ENCODE results near the gene RRAGD. TPM values are rescaled to one million over a fixed set of nuclear protein-coding genes. Genes with fewer than 3 reads are reported as not detected.
"Not testable (repeated sequence)": the region's sequence is repeated elsewhere in the genome, so short reads cannot be mapped to it uniquely, and the experiment has no call there.

The RRAGD gene
- polyA plus RNA-seq, 1 of the 3 experiments (the other 2 are of a cell fraction): 0.07 TPM

DNA sequence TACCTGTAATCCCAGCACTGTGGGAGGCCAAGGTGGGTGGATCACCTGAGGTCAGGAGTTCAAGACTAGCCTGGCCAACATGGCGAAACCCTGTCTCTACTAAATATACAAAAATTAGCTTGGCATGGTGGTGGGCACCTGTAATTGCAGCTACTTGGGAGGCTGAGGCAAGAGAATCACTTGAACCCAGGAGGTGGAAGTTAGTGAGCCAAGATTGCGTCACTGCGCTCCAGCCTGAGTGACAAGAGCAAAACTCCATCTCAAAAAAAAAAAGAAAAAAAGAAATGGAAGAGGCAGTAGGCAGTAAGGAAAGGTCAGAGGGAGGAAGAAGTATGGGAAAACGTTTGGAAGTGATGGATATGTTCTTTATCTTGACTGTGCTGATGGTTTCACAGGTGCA lies 14.2 kb downstream of the RRAGD start:
- H3K27ac ChIP-seq (ENCODE audit: low read depth in 2 of 2, low read length in 1 of 2); H3K9ac ChIP-seq; H4K20me1 ChIP-seq (ENCODE audit: insufficient read depth); H3F3A ChIP-seq (replicated peaks; ENCODE audit: insufficient read depth); DNase-seq; POLR2A ChIA-PET; H3K79me2 ChIP-seq (ENCODE audit: insufficient read depth); H3K4me3 ChIP-seq (ENCODE audit: low read depth in 2 of 2, low read length in 1 of 2); H3K4me1 ChIP-seq (ENCODE audit: control insufficient read depth in 1 of 2, insufficient read depth in 2 of 2, low read depth in 1 of 2, low read length in 1 of 2); H3K4me2 ChIP-seq; H3K9me3 ChIP-seq; CTCF ChIA-PET; H3K36me3 ChIP-seq (replicated peaks in 1 of 2; ENCODE audit: control insufficient read depth in 1 of 2, insufficient read depth in 2 of 2, low read length in 1 of 2); H3K9me2 ChIP-seq; H2AFZ ChIP-seq (ENCODE audit: low read depth): not testable (repeated sequence)
- 68% methylated on average over 4 of the region's 4 CpGs for WGBS (ENCODE audit: low lambda C conversion rate)
- peaks cover 11% of the 10 kb centered on the region for H3K27me3 ChIP-seq (ENCODE audit: insufficient read depth)

DNA sequence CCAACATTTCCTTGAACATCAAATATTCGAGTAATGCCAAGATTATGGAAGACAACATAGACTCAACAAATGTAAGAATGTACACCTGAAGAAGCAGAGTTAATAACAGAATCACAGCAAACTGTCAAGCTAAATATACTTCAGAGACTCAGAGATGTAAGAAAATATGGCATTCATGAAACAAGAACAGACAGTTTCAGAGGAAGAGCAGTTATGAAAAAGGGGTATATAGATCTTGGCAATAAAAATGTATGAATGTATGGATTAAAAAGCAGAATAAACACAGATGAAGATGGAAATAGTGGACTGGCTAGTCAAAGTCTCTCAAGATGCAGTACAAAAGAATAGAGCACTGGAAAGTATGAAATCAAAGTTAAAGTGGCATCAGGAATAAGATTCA lies 18.4 kb downstream of the RRAGD start:
- TF ChIP-seq NFIC (IDR thresholded peaks at IDR 0.05; ENCODE audit: borderline replicate concordance) (no peak), MXI1 (IDR thresholded peaks at IDR 0.05; ENCODE audit: low read depth, low read length) (no peak), RFX5 (IDR thresholded peaks at IDR 0.05; ENCODE audit: low read length) (no peak), GABPA (IDR thresholded peaks at IDR 0.05; ENCODE audit: low read depth) (no peak), RCOR1 (IDR thresholded peaks at IDR 0.05; ENCODE audit: low read length) (no peak), EZH2phosphoT487 (IDR thresholded peaks at IDR 0.05; ENCODE audit: borderline replicate concordance, low read depth) (no peak), SIN3A (IDR thresholded peaks at IDR 0.05; ENCODE audit: borderline replicate concordance, low read depth, low read length) (no peak)
- TF ChIP-seq, protein P1, sequence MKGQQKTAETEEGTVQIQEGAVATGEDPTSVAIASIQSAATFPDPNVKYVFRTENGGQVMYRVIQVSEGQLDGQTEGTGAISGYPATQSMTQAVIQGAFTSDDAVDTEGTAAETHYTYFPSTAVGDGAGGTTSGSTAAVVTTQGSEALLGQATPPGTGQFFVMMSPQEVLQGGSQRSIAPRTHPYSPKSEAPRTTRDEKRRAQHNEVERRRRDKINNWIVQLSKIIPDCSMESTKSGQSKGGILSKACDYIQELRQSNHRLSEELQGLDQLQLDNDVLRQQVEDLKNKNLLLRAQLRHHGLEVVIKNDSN (IDR thresholded peaks at IDR 0.05; ENCODE audit: borderline replicate concordance, low read depth): no peak
- TF ChIP-seq, protein P2, sequence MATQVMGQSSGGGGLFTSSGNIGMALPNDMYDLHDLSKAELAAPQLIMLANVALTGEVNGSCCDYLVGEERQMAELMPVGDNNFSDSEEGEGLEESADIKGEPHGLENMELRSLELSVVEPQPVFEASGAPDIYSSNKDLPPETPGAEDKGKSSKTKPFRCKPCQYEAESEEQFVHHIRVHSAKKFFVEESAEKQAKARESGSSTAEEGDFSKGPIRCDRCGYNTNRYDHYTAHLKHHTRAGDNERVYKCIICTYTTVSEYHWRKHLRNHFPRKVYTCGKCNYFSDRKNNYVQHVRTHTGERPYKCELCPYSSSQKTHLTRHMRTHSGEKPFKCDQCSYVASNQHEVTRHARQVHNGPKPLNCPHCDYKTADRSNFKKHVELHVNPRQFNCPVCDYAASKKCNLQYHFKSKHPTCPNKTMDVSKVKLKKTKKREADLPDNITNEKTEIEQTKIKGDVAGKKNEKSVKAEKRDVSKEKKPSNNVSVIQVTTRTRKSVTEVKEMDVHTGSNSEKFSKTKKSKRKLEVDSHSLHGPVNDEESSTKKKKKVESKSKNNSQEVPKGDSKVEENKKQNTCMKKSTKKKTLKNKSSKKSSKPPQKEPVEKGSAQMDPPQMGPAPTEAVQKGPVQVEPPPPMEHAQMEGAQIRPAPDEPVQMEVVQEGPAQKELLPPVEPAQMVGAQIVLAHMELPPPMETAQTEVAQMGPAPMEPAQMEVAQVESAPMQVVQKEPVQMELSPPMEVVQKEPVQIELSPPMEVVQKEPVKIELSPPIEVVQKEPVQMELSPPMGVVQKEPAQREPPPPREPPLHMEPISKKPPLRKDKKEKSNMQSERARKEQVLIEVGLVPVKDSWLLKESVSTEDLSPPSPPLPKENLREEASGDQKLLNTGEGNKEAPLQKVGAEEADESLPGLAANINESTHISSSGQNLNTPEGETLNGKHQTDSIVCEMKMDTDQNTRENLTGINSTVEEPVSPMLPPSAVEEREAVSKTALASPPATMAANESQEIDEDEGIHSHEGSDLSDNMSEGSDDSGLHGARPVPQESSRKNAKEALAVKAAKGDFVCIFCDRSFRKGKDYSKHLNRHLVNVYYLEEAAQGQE (IDR thresholded peaks at IDR 0.05; ENCODE audit: low read depth, low read length): no peak
- TF ChIP-seq, protein P3, sequence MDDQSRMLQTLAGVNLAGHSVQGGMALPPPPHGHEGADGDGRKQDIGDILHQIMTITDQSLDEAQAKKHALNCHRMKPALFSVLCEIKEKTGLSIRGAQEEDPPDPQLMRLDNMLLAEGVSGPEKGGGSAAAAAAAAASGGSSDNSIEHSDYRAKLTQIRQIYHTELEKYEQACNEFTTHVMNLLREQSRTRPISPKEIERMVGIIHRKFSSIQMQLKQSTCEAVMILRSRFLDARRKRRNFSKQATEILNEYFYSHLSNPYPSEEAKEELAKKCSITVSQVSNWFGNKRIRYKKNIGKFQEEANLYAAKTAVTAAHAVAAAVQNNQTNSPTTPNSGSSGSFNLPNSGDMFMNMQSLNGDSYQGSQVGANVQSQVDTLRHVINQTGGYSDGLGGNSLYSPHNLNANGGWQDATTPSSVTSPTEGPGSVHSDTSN (IDR thresholded peaks at IDR 0.05): no peak
- TF ChIP-seq, protein P4, sequence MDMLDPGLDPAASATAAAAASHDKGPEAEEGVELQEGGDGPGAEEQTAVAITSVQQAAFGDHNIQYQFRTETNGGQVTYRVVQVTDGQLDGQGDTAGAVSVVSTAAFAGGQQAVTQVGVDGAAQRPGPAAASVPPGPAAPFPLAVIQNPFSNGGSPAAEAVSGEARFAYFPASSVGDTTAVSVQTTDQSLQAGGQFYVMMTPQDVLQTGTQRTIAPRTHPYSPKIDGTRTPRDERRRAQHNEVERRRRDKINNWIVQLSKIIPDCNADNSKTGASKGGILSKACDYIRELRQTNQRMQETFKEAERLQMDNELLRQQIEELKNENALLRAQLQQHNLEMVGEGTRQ (IDR thresholded peaks at IDR 0.05; ENCODE audit: borderline replicate concordance, low read depth, low read length): no peak
- Histone ChIP-seq H3F3A (replicated peaks; ENCODE audit: insufficient read depth) (no peaks in the 10 kb centered on the region), H3K9ac (no peak overlapping the region), H3K9me3 (no peaks in the 10 kb centered on the region), H3K36me3 (replicated peaks in 1 of 2; ENCODE audit: control insufficient read depth in 1 of 2, insufficient read depth in 2 of 2, low read length in 1 of 2) (no peaks in the 10 kb centered on the region), H2AFZ (ENCODE audit: low read depth) (no peak overlapping the region), H3K9me2 (no peaks in the 10 kb centered on the region), H3K4me2 (no peak overlapping the region), H3K27me3 (ENCODE audit: insufficient read depth) (peaks cover 5% of the 10 kb centered on the region; the same call in 1 of the 2 replicates), H4K20me1 (ENCODE audit: insufficient read depth) (no peaks in the 10 kb centered on the region), H3K79me2 (ENCODE audit: insufficient read depth) (no peaks in the 10 kb centered on the region), H3K4me3 (ENCODE audit: low read depth in 2 of 2, low read length in 1 of 2) (no peak overlapping the region), H3K4me1 (ENCODE audit: control insufficient read depth in 1 of 2, insufficient read depth in 2 of 2, low read depth in 1 of 2, low read length in 1 of 2) (no peaks in the 10 kb centered on the region), H3K27ac (ENCODE audit: low read depth in 2 of 2, low read length in 1 of 2) (no peak overlapping the region)
- ChIA-PET POLR2A (no interaction called here), CTCF (no interaction called here)
- DNase-seq: no peak
- 33% methylated on average over 1 of the region's 1 CpG for WGBS (ENCODE audit: low lambda C conversion rate)
